ENCODE measurements around the gene MRPL17.

Gene MRPL17

DNA sequence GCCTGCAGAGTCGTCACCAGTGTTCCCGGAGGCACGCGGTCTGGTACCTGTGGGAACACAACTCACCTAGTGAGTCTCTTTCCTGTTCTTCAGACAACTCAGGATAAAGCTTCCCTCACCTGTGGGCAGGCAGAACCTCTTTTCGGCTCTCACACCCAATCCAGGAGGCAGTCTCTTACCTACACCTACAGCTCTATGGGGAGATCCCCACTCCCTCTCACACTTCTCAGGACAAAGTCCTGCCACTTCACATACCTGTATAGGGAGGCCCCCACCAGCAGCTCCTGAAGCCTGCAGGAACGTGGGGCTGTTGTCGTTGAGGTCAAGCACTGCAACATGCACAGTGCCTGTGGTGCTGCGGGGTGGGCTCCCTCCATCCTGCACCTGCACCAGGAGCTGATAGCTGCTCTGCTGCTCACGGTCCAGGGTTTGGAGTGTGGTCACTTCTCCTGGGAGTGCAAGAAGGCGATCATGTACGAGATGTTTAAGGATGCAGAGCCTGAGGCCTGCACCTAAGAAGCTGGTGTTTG, 51.7 kb downstream of the MRPL17 start:
- DNase-seq: no peak

DNA sequence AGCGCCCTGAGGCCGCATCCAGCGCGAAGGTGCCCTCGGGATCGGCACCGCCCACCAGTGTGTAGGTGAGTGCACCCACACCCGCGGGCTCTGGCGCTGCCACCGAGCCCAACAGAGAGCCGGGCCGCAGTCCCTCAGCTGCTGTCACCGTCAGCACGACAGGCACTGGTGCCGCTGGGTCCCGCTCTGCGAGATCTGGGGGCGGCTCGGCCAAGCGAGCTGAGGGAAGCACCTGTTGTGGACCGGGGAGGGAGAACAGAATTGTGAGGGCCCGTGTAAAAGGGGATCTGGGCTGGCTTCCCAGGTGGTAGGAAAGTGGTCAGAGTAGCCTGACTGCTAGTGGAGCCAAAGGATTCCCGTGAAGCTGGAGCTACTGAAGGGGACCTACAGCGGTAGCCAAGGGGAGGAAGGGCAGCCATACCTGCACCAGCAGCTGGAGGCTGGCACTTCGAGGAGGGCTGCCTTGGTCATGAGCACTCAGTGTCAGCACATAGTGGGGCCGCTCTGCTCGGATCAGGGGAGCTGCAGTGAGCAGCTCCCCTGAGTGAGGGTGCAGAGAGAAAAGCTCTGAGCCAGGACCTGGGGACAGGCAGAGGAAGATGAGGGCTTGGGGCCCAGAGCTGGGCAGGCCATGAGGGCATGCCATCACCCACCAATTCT, 52.4 kb downstream of the MRPL17 start:
- DNase-seq: no peak
